Kidney epithelial cell (primary cell): ENCODE results near the gene PIGM. TPM values are rescaled to one million over a fixed set of nuclear protein-coding genes. Genes with fewer than 3 reads are reported as not detected.

Experiments used
- DNase-seq: peaks from one replicate; pipeline ENCODE4 v3.0.0-alpha.2; 2010; ENCODE audit warnings: low read depth
- H3K27me3 ChIP-seq: 2 replicates; pipeline ENCODE4 v1.6.0; 2011; ENCODE audit warnings: low read length; ENCODE audit not compliant: control insufficient read depth, insufficient read depth
- H3K36me3 ChIP-seq: 2 replicates; pipeline ENCODE4 v1.5.1; 2011; ENCODE audit warnings: low read length; ENCODE audit not compliant: control insufficient read depth, insufficient read depth
- H3K4me3 ChIP-seq: 2 replicates; pipeline ENCODE4 v1.5.1; 2011; ENCODE audit warnings: low read depth, mild to moderate bottlenecking, control low read depth, low read length
- CTCF ChIP-seq: IDR thresholded peaks from 2 replicates; pipeline ENCODE4 v1.5.1; 2011; ENCODE audit warnings: mild to moderate bottlenecking, moderate library complexity, low read length, control low read depth, inconsistent platforms; ENCODE audit not compliant: insufficient read depth, poor library complexity, severe bottlenecking
- total RNA-seq: library from RNA; depleted of rRNA; stranded (reverse); fragments of >200 nt; gene quantifications from 2 replicates; pipeline ENCODE4 v1.2.3, GENCODE V29; 2015

PIGM gene
- total RNA-seq, 1 donor from 2014 or later: 5.3 TPM

- Histone ChIP-seq H3K27me3 (no peaks in the 10 kb centered on the region), H3K4me3 (no peak overlapping the region), H3K36me3 (no peaks in the 10 kb centered on the region)
- no peak for DNase-seq
- no peak for TF ChIP-seq CTCF
Measured at GRCh38 chr1:159994896-159995295, 36.9 kb downstream of the PIGM start.

- Histone ChIP-seq H3K27me3 (no peaks in the 10 kb centered on the region), H3K36me3 (no peaks in the 10 kb centered on the region), H3K4me3 (no peak overlapping the region)
- no peak for TF ChIP-seq CTCF
- DNase-seq: no peak
Measured at GRCh38 chr1:159993911-159994310, 37.9 kb downstream of the PIGM start.

GRCh38 chr1:159992161-159992560 lies 39.6 kb downstream of the PIGM start:
- no peaks in the 10 kb centered on the region for H3K36me3 ChIP-seq
- no peaks in the 10 kb centered on the region for H3K27me3 ChIP-seq
- no peak for TF ChIP-seq CTCF
- no peak overlapping the region for H3K4me3 ChIP-seq
- DNase-seq: no peak

- no peak for DNase-seq
- no peaks in the 10 kb centered on the region for H3K36me3 ChIP-seq
- TF ChIP-seq CTCF: no peak
- no peaks in the 10 kb centered on the region for H3K27me3 ChIP-seq
- H3K4me3 ChIP-seq: no peak overlapping the region
Measured at GRCh38 chr1:159991513-159991912, 40.3 kb downstream of the PIGM start.

GRCh38 chr1:159990005-159990404 lies 41.8 kb downstream of the PIGM start:
- Histone ChIP-seq H3K4me3 (no peak overlapping the region), H3K36me3 (no peaks in the 10 kb centered on the region), H3K27me3 (no peaks in the 10 kb centered on the region)
- TF ChIP-seq CTCF: no peak
- no peak for DNase-seq

GRCh38 chr1:159989581-159989980 lies 42.2 kb downstream of the PIGM start:
- no peak for DNase-seq

More at GRCh38 chr1:159989581-159989980, 42.2 kb downstream of the PIGM start:
- H3K4me3 ChIP-seq: no peak overlapping the region
- no peaks in the 10 kb centered on the region for H3K27me3 ChIP-seq
- no peak for TF ChIP-seq CTCF
- H3K36me3 ChIP-seq: no peaks in the 10 kb centered on the region
